NT2/D1 (cell line): Measurements from ENCODE around the gene CLASP1.

Source experiments
- DNase-seq: peaks from one replicate; pipeline ENCODE4 v3.0.0-alpha.2; 2011; ENCODE audit warnings: low read depth, low spot score
- H3K27me3 ChIP-seq: 2 replicates; pipeline ENCODE4 v1.6.0; 2011; ENCODE audit warnings: mild to moderate bottlenecking; ENCODE audit not compliant: insufficient read length, insufficient read depth
- H3K36me3 ChIP-seq: 2 replicates; pipeline ENCODE4 v1.6.1; 2011; ENCODE audit warnings: mild to moderate bottlenecking, low read length, mixed read lengths; ENCODE audit not compliant: insufficient read depth, insufficient read length
- H3K4me1 ChIP-seq: 2 replicates; pipeline ENCODE4 v1.5.1; 2011; ENCODE audit not compliant: insufficient read depth, insufficient read length
- H3K4me3 ChIP-seq: 2 replicates; pipeline ENCODE4 v1.5.1; 2011; ENCODE audit warnings: low read depth; ENCODE audit not compliant: insufficient read length
- H3K9ac ChIP-seq: 2 replicates; pipeline ENCODE4 v1.6.0; 2011; ENCODE audit warnings: low read depth; ENCODE audit not compliant: insufficient read length
- H3K9me3 ChIP-seq: 2 replicates; pipeline ENCODE4 v1.5.1; 2011; ENCODE audit warnings: mild to moderate bottlenecking, low read length; ENCODE audit not compliant: insufficient read depth
- SUZ12 ChIP-seq: IDR thresholded peaks from 2 replicates; pipeline ENCODE4 v1.6.1; 2011; ENCODE audit not compliant: insufficient read length, insufficient read depth; ENCODE audit errors: extremely low read depth
- YY1 ChIP-seq: IDR thresholded peaks from 2 replicates; pipeline ENCODE4 v1.6.1; 2011; ENCODE audit not compliant: insufficient read length, insufficient read depth
- ZNF274 ChIP-seq: IDR thresholded peaks from 2 replicates; pipeline ENCODE4 v1.6.1; 2011; ENCODE audit warnings: mild to moderate bottlenecking, low read depth, low read length

The CLASP1 gene

GRCh38 chr2:121405233-121405632 is 244.0 kb downstream of the CLASP1 start:
- no peaks in the 10 kb centered on the region for H3K9me3 ChIP-seq

GRCh38 chr2:121400201-121400600 is 249.1 kb downstream of the CLASP1 start:
- no peaks in the 10 kb centered on the region for H3K4me1 ChIP-seq
- peaks cover 62% of the 10 kb centered on the region for H3K36me3 ChIP-seq
- H3K4me3 ChIP-seq = no peak overlapping the region
- no peak for TF ChIP-seq YY1
- TF ChIP-seq ZNF274 = no peak
- TF ChIP-seq SUZ12 = no peak
- no peak for DNase-seq
- no peaks in the 10 kb centered on the region for H3K9me3 ChIP-seq
- no peak overlapping the region for H3K9ac ChIP-seq
- H3K27me3 ChIP-seq = no peaks in the 10 kb centered on the region

More at GRCh38 chr2:121405233-121405632, 244.0 kb downstream of the CLASP1 start:
- Histone ChIP-seq H3K4me1 (no peaks in the 10 kb centered on the region), H3K36me3 (peaks cover 66% of the 10 kb centered on the region), H3K27me3 (no peaks in the 10 kb centered on the region), H3K4me3 (no peak overlapping the region), H3K9ac (no peak overlapping the region)
- TF ChIP-seq YY1 = no peak
- TF ChIP-seq SUZ12 = no peak
- no peak for TF ChIP-seq ZNF274
- DNase-seq = no peak

GRCh38 chr2:121398853-121399252 is 250.4 kb downstream of the CLASP1 start:
- Histone ChIP-seq H3K27me3 (no peaks in the 10 kb centered on the region), H3K9me3 (no peaks in the 10 kb centered on the region), H3K36me3 (peaks cover 62% of the 10 kb centered on the region), H3K4me1 (no peaks in the 10 kb centered on the region), H3K4me3 (no peak overlapping the region), H3K9ac (no peak overlapping the region)
- no peak for TF ChIP-seq ZNF274
- TF ChIP-seq YY1 = no peak
- no peak for TF ChIP-seq SUZ12
- no peak for DNase-seq

GRCh38 chr2:121390082-121390692 is 259.1 kb downstream of the CLASP1 start:
- Histone ChIP-seq H3K4me1 (no peaks in the 10 kb centered on the region), H3K4me3 (no peak overlapping the region), H3K9ac (no peak overlapping the region), H3K9me3 (no peaks in the 10 kb centered on the region), H3K27me3 (no peaks in the 10 kb centered on the region), H3K36me3 (peaks cover 35% of the 10 kb centered on the region)
- DNase-seq = no peak
- no peak for TF ChIP-seq ZNF274
- no peak for TF ChIP-seq YY1
- no peak for TF ChIP-seq SUZ12

GRCh38 chr2:121388371-121388770 is 260.9 kb downstream of the CLASP1 start:
- H3K27me3 ChIP-seq = no peaks in the 10 kb centered on the region
- H3K36me3 ChIP-seq = peaks cover 27% of the 10 kb centered on the region
- H3K9ac ChIP-seq = no peak overlapping the region
- peaks cover under 1% of the 10 kb centered on the region for H3K4me1 ChIP-seq
- no peak for DNase-seq
- H3K4me3 ChIP-seq = no peak overlapping the region
- H3K9me3 ChIP-seq = no peaks in the 10 kb centered on the region
- TF ChIP-seq SUZ12 (no peak), ZNF274 (no peak), YY1 (no peak)

- Histone ChIP-seq H3K4me3 (no peak overlapping the region), H3K9ac (no peak overlapping the region), H3K27me3 (no peaks in the 10 kb centered on the region), H3K9me3 (no peaks in the 10 kb centered on the region), H3K4me1 (peaks cover 5% of the 10 kb centered on the region), H3K36me3 (peaks cover 33% of the 10 kb centered on the region)
- TF ChIP-seq ZNF274 (no peak), SUZ12 (no peak), YY1 (no peak)
- DNase-seq = no peak
Measured at GRCh38 chr2:121387591-121388325, 261.5 kb downstream of the CLASP1 start.

- Histone ChIP-seq H3K36me3 (peaks cover 43% of the 10 kb centered on the region), H3K27me3 (no peaks in the 10 kb centered on the region)
- no peak for DNase-seq
Measured at GRCh38 chr2:121386707-121387106, 262.6 kb downstream of the CLASP1 start.

More at GRCh38 chr2:121386707-121387106, 262.6 kb downstream of the CLASP1 start:
- Histone ChIP-seq H3K9ac (no peak overlapping the region), H3K4me3 (no peak overlapping the region), H3K4me1 (peaks cover 5% of the 10 kb centered on the region), H3K9me3 (no peaks in the 10 kb centered on the region)
- no peak for TF ChIP-seq SUZ12
- TF ChIP-seq ZNF274 = no peak
